ENCODE results near the gene TMEM43. TPM values are rescaled to one million over a fixed set of nuclear protein-coding genes. Genes with fewer than 3 reads are reported as not detected.

TMEM43 gene
- total RNA-seq, 4 donors from 2014 or later = 64.0 to 140 (median 76.3) TPM

- no peak overlapping the region for H3K4me3 ChIP-seq
- H3K36me3 ChIP-seq = peaks cover 63 to 100% (median 66%) of the 10 kb centered on the region in 3 donors
- no peaks in the 10 kb centered on the region for H3K27me3 ChIP-seq
- peaks cover 0 to 39% (median 10%) of the 10 kb centered on the region in 3 donors for H3K4me1 ChIP-seq
- 82% methylated on average over 2 of the region's 5 CpGs; no CpG with 5 or more reads in 1 of the 2 donors for WGBS, 2 donors
- H3K9me3 ChIP-seq = no peaks in the 10 kb centered on the region
- no peak for DNase-seq
- TF ChIP-seq POLR2A (IDR thresholded peaks at IDR 0.05) = no peak
- TF ChIP-seq, protein P1, sequence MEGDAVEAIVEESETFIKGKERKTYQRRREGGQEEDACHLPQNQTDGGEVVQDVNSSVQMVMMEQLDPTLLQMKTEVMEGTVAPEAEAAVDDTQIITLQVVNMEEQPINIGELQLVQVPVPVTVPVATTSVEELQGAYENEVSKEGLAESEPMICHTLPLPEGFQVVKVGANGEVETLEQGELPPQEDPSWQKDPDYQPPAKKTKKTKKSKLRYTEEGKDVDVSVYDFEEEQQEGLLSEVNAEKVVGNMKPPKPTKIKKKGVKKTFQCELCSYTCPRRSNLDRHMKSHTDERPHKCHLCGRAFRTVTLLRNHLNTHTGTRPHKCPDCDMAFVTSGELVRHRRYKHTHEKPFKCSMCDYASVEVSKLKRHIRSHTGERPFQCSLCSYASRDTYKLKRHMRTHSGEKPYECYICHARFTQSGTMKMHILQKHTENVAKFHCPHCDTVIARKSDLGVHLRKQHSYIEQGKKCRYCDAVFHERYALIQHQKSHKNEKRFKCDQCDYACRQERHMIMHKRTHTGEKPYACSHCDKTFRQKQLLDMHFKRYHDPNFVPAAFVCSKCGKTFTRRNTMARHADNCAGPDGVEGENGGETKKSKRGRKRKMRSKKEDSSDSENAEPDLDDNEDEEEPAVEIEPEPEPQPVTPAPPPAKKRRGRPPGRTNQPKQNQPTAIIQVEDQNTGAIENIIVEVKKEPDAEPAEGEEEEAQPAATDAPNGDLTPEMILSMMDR (IDR thresholded peaks at IDR 0.05) = no peak
- H3K27ac ChIP-seq = no peak overlapping the region
- intact Hi-C loops (cut with DNase I) = no loop called here
Observed at GRCh38 chr3:14133876-14134275, 9.0 kb downstream of the TMEM43 start.

- 85 to 87% methylated on average over 5 to 6 of the region's 6 CpGs for WGBS, 2 donors
- Histone ChIP-seq H3K27me3 (no peaks in the 10 kb centered on the region), H3K36me3 (peaks cover 64 to 100% (median 70%) of the 10 kb centered on the region in 3 donors), H3K27ac (no peak overlapping the region), H3K4me1 (peaks cover 0 to 39% (median 10%) of the 10 kb centered on the region in 3 donors), H3K9me3 (no peaks in the 10 kb centered on the region), H3K4me3 (no peak overlapping the region)
- intact Hi-C loops (cut with DNase I) = no loop called here
- DNase-seq = no peak
- TF ChIP-seq, protein P1 (IDR thresholded peaks at IDR 0.05) = no peak
- TF ChIP-seq POLR2A (IDR thresholded peaks at IDR 0.05) = no peak
Observed at GRCh38 chr3:14134291-14134690, 9.4 kb downstream of the TMEM43 start.

- H3K36me3 ChIP-seq = peaks cover 52 to 100% (median 69%) of the 10 kb centered on the region in 3 donors
- no peaks in the 10 kb centered on the region for H3K27me3 ChIP-seq
- intact Hi-C loops (cut with DNase I) = no loop called here
- 90 to 100% methylated on average over 1 to 6 of the region's 11 CpGs for WGBS, 2 donors
- TF ChIP-seq, protein P1 (IDR thresholded peaks at IDR 0.05) = no peak
- TF ChIP-seq POLR2A (IDR thresholded peaks at IDR 0.05) = no peak
- H3K27ac ChIP-seq = no peak overlapping the region
- no peak overlapping the region for H3K4me3 ChIP-seq
- no peak for DNase-seq
- H3K9me3 ChIP-seq = no peaks in the 10 kb centered on the region
- peaks cover 0 to 42% (median 10%) of the 10 kb centered on the region in 3 donors for H3K4me1 ChIP-seq
Observed at GRCh38 chr3:14135581-14135980, 10.7 kb downstream of the TMEM43 start.

GRCh38 chr3:14137004-14137403 lies 12.2 kb downstream of the TMEM43 start:
- Histone ChIP-seq H3K27ac (peak overlapping the region; percentile 24 to 80 (median 63)), H3K9me3 (no peaks in the 10 kb centered on the region), H3K36me3 (peaks cover 41 to 100% (median 60%) of the 10 kb centered on the region in 3 donors), H3K4me3 (no peak overlapping the region), H3K4me1 (peaks cover 0 to 49% (median 10%) of the 10 kb centered on the region in 3 donors), H3K27me3 (no peaks in the 10 kb centered on the region)
- no CpG with 5 or more reads among the region's 3 CpGs for WGBS, 2 donors
- DNase-seq = no peak
- TF ChIP-seq, protein P1 (IDR thresholded peaks at IDR 0.05) = no peak
- TF ChIP-seq POLR2A (IDR thresholded peaks at IDR 0.05) = no peak
- intact Hi-C loops (cut with DNase I) = no loop called here

DNA sequence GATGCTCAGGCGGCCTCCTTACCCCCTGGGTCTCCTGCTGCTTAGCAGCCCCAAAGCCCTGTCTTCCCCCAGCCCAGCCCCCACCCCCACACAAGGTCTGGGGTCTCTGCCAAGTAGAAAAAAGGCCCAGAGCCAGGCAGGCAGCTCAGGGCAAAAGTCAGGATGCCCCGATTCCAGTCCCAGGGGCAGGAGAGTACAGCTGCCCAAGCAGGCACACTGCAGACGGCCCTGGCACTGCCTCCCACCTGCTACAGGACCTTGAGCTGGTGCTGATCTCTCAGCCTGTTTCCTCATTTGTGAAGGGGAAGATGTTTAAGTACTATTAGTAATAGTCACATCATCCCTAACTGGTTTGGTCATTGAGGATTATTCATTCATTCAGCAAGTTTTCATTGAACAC lies 12.6 kb downstream of the TMEM43 start:
- Histone ChIP-seq H3K27me3 (no peaks in the 10 kb centered on the region), H3K4me3 (no peak overlapping the region), H3K4me1 (peaks cover 0 to 54% (median 15%) of the 10 kb centered on the region in 3 donors), H3K27ac (peak overlapping the region; percentile 24 to 80 (median 63)), H3K36me3 (peaks cover 40 to 100% (median 56%) of the 10 kb centered on the region in 3 donors), H3K9me3 (no peaks in the 10 kb centered on the region)
- TF ChIP-seq, protein P1 (IDR thresholded peaks at IDR 0.05) = no peak
- no peak for TF ChIP-seq POLR2A (IDR thresholded peaks at IDR 0.05)
- DNase-seq = no peak
- WGBS, 2 donors = 33 to 63% methylated on average over 1 of the region's 3 CpGs
- intact Hi-C loops (cut with DNase I) = no loop called here
